Mammary epithelial cell (primary cell): Measurements from ENCODE around the gene ZFTA.

ENCODE experiments used
- EZH2 ChIP-seq: IDR thresholded peaks from 2 replicates; pipeline ENCODE4 v1.6.1; 2012; ENCODE audit warnings: low read length, inconsistent platforms, borderline replicate concordance
- TF ChIP-seq, protein P1 (sequence below), 2 donors: IDR thresholded peaks in 1 of 2; conservative IDR thresholded peaks in 1 of 2; 2 replicates each; pipeline ENCODE4 v1.5.1; 2011 to 2012; ENCODE audit warnings: inconsistent platforms in 2 of 2, low read length in 2 of 2, mild to moderate bottlenecking in 2 of 2, control low read depth in 1 of 2, low read depth in 1 of 2; ENCODE audit not compliant: insufficient read depth in 1 of 2; ENCODE audit errors: extremely low read depth in 1 of 2

DNA sequence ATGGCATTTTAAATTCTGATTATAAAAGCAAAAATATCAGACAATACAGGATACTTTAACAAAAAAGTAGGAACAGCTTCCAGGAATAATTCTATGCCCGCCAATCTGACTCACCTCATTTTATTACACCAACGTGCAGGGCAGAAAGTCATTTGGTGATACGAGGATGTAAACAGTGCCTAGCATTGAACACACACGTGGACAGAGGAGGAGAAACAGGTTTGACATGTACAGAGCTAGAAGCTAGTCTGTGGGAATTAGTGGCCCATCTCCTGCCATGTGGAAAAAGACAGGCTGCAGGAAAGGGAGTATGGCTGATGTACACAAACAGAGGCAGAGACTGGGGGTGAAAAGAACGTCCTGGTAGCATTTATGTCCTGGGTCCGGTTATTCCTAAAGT, 35.7 kb upstream of the ZFTA start:
- TF ChIP-seq, protein P1, sequence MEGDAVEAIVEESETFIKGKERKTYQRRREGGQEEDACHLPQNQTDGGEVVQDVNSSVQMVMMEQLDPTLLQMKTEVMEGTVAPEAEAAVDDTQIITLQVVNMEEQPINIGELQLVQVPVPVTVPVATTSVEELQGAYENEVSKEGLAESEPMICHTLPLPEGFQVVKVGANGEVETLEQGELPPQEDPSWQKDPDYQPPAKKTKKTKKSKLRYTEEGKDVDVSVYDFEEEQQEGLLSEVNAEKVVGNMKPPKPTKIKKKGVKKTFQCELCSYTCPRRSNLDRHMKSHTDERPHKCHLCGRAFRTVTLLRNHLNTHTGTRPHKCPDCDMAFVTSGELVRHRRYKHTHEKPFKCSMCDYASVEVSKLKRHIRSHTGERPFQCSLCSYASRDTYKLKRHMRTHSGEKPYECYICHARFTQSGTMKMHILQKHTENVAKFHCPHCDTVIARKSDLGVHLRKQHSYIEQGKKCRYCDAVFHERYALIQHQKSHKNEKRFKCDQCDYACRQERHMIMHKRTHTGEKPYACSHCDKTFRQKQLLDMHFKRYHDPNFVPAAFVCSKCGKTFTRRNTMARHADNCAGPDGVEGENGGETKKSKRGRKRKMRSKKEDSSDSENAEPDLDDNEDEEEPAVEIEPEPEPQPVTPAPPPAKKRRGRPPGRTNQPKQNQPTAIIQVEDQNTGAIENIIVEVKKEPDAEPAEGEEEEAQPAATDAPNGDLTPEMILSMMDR (conservative IDR thresholded peaks at IDR 0.05 in 1 of 2, IDR thresholded peaks at IDR 0.05 in 1 of 2; ENCODE audit: extremely low read depth in 1 of 2, insufficient read depth in 1 of 2, low read depth in 1 of 2, low read length in 2 of 2) = no peak
- no peak for TF ChIP-seq EZH2
